ENCODE data around the gene EIF4EBP2.

EIF4EBP2 gene

DNA sequence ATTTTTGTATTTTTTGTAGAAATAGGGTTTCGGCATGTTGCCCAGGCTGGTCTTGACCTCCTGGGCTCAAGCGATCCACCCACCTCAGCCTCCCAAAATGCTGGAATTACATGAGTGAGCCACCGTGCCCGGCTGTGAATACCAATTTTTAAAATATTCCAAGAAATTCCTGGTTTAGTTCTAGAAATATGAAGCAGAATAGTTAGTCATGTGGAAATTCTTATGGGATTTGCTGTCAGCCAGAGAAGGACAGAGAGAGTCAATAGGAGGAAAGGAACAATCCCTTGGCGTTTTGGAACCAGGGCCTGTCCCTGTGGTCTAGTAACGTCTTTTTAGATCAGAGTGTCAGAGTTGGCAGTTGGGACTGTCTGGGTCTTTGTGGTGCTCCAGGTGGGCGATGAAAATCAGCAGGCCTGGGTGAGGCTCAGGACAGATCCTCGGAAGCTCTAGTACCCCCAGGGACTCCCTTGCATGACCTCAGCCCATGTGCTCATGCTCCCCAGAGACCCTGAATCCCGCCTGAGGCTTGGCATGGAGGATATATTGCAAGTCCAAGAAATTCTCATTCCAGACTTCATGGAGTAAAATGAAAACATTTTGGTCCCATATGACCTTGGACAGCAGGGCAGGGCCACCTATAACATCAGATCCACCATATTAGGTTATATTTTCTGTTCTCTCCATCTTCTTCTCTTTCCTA lies 29.8 kb downstream of the EIF4EBP2 start:
- Histone ChIP-seq H3K27me3 (ENCODE audit: insufficient read depth, low read length) (peaks cover 6% of the 10 kb centered on the region; the same call in 1 of the 2 replicates), H3K9me3 (ENCODE audit: insufficient read depth, low read depth, low read length) (no peaks in the 10 kb centered on the region), H3K27ac (ENCODE audit: low read depth, low read length) (no peak overlapping the region), H3K4me1 (ENCODE audit: insufficient read depth, low read length) (peaks cover 4% of the 10 kb centered on the region; the same call in 1 of the 2 replicates), H3K36me3 (ENCODE audit: insufficient read depth, low read length) (peaks cover 48% of the 10 kb centered on the region), H3K4me3 (ENCODE audit: low read length) (no peak overlapping the region), H3K9ac (ENCODE audit: low read depth, low read length) (no peak overlapping the region)
- WGBS: 90% methylated on average over 8 of the region's 9 CpGs

DNA sequence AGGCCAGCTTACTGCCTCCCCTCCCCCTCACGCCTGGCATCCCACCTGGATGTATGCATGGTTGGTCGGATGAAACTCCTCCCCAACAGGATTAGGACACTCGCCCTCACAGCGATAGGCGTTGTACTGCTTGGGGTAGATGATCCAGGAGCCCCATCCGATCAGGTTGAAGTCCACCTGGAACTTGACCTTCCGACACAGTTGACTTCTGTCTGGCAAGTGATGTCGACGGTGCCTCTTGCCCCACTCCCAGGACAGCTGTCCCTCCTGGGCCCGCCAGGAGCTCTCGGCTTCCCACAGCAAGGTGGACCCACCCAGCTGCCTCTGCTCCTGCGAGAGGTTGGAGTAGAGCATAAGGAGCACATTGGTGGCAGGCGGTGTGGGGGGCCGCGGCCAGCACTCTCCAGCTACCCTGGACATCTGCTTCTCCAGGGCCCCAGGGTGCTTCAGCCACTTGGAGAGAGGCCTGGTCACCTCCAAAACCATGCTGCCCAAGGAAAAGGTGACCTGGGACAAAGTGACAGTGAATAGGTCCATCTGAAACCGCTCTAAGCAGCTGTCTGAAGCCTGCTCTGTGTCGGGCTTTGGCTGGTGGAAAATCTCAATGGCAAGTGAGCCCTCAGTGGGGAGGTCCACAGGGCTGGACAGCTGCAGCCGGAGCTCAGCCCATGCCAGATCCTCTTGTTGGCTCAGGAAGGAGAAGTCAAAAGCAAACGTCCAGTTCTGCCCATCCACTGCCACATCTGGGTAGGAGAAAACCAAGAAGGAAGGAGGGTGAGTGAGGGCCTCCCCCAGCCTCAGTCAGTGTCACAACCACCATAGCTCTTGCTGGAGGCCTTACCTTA lies 31.5 kb downstream of the EIF4EBP2 start:
- Histone ChIP-seq H3K27me3 (ENCODE audit: insufficient read depth, low read length) (peaks cover 24% of the 10 kb centered on the region), H3K4me3 (ENCODE audit: low read length) (no peak overlapping the region), H3K4me1 (ENCODE audit: insufficient read depth, low read length) (peaks cover 4% of the 10 kb centered on the region; the same call in 1 of the 2 replicates), H3K36me3 (ENCODE audit: insufficient read depth, low read length) (peaks cover 33% of the 10 kb centered on the region), H3K27ac (ENCODE audit: low read depth, low read length) (no peak overlapping the region), H3K9ac (ENCODE audit: low read depth, low read length) (no peak overlapping the region), H3K9me3 (ENCODE audit: insufficient read depth, low read depth, low read length) (no peaks in the 10 kb centered on the region)
- 94% methylated on average over 19 of the region's 19 CpGs for WGBS

DNA sequence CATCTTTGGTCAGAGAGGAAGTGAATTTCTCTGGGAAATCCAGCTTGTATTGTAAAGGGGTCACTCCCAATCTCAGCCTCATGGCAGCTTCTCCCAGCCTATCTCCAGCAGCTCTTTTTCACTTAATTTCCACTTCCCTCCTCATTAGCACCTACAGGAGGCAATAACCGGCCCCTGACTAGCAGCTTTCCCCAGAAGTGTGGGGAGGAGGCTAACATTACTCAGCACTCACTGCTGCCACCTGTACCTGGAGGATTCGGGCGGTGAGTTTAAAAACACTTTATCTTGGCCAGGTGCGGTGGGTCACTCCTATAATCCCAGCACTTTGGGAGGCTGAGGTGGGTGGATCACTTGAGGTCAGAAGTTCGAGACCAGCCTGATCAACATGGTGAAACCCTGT lies 33.8 kb downstream of the EIF4EBP2 start:
- Histone ChIP-seq H3K27ac (ENCODE audit: low read depth, low read length) (no peak overlapping the region), H3K4me1 (ENCODE audit: insufficient read depth, low read length) (peaks cover 4% of the 10 kb centered on the region; the same call in 1 of the 2 replicates), H3K27me3 (ENCODE audit: insufficient read depth, low read length) (peaks cover 46% of the 10 kb centered on the region), H3K36me3 (ENCODE audit: insufficient read depth, low read length) (peaks cover 15% of the 10 kb centered on the region), H3K9ac (ENCODE audit: low read depth, low read length) (no peak overlapping the region), H3K4me3 (ENCODE audit: low read length) (no peak overlapping the region), H3K9me3 (ENCODE audit: insufficient read depth, low read depth, low read length) (no peaks in the 10 kb centered on the region)
- WGBS: 64% methylated on average over 5 of the region's 5 CpGs

DNA sequence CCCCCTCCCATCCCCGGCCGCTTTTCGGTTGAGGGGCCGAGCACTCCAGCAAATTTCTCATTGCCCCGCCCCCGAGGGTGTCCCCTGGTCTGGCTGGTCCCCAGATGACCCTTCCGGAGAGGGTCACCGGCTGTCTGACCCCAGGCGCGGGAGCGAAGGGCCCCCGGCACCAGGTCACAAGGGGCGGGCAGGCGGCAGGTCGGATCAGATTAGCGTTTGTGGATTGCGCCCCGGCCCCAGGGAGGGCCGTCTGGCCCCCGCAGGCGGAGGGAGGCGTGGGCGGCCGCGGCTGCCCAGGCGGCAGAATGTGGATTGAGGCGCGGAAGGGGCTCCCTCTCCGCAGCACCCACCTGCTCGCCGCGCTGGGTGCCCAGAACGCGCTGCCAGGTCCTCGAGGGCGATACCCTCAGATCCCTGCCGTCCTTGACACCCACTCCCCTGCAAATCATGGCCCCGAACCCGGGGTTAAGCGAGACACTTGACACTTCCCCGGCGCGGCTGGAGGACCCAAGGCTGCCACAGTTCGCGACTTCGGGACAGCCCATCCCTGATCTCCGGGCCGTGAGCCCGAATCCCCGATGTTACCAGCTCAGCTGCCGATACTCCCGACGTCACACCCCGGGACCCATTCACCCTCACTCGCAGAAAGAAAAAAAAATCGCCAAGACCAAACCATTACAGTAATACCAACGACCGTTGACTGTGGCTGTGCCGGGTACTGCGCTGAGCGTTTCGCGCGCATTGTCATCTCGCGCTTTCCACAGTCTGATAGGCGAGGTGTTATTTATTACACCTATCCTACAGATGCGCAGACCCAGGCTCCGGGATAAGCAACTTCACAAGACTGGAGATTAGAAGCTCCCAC lies 36.6 kb downstream of the EIF4EBP2 start:
- Histone ChIP-seq H3K36me3 (ENCODE audit: insufficient read depth, low read length) (no peaks in the 10 kb centered on the region), H3K9ac (ENCODE audit: low read depth, low read length) (peak overlapping the region; percentile 71), H3K27me3 (ENCODE audit: insufficient read depth, low read length) (peaks cover 52% of the 10 kb centered on the region), H3K27ac (ENCODE audit: low read depth, low read length) (no peak overlapping the region; the same call in 1 of the 2 replicates), H3K9me3 (ENCODE audit: insufficient read depth, low read depth, low read length) (no peaks in the 10 kb centered on the region), H3K4me3 (ENCODE audit: low read length) (peak overlapping the region; percentile 70), H3K4me1 (ENCODE audit: insufficient read depth, low read length) (peaks cover 11% of the 10 kb centered on the region)
- WGBS: under 1% methylated on average over 69 of the region's 69 CpGs

- H3K27me3 ChIP-seq (ENCODE audit: insufficient read depth, low read length): peaks cover 52% of the 10 kb centered on the region
- peaks cover 19% of the 10 kb centered on the region for H3K4me1 ChIP-seq (ENCODE audit: insufficient read depth, low read length)
- H3K4me3 ChIP-seq (ENCODE audit: low read length): peak within 1 kb of the TSS; percentile 70
- H3K9me3 ChIP-seq (ENCODE audit: insufficient read depth, low read depth, low read length): no peaks in the 10 kb centered on the region
- H3K36me3 ChIP-seq (ENCODE audit: insufficient read depth, low read length): no peaks in the 10 kb centered on the region
- H3K27ac ChIP-seq (ENCODE audit: low read depth, low read length): peak within 1 kb of the TSS; percentile 74; the same call in 1 of the 2 replicates
- under 1% methylated on average over 59 of the region's 60 CpGs for WGBS
- peak within 1 kb of the TSS; percentile 71 for H3K9ac ChIP-seq (ENCODE audit: low read depth, low read length)
Measured at GRCh38 chr10:70441161-70441894, 37.4 kb downstream of the EIF4EBP2 start, which contains the start of gene NODAL. NODAL (minus strand) TSS chr10:70441681; CDS start chr10:70441667, 14 bp downstream.

- H3K9ac ChIP-seq (ENCODE audit: low read depth, low read length): peak overlapping the region; percentile 71
- H3K27ac ChIP-seq (ENCODE audit: low read depth, low read length): peak overlapping the region; percentile 74; the same call in 1 of the 2 replicates
- H3K27me3 ChIP-seq (ENCODE audit: insufficient read depth, low read length): peaks cover 52% of the 10 kb centered on the region
Measured at GRCh38 chr10:70441895-70442309, 38.0 kb downstream of the EIF4EBP2 start.

DNA sequence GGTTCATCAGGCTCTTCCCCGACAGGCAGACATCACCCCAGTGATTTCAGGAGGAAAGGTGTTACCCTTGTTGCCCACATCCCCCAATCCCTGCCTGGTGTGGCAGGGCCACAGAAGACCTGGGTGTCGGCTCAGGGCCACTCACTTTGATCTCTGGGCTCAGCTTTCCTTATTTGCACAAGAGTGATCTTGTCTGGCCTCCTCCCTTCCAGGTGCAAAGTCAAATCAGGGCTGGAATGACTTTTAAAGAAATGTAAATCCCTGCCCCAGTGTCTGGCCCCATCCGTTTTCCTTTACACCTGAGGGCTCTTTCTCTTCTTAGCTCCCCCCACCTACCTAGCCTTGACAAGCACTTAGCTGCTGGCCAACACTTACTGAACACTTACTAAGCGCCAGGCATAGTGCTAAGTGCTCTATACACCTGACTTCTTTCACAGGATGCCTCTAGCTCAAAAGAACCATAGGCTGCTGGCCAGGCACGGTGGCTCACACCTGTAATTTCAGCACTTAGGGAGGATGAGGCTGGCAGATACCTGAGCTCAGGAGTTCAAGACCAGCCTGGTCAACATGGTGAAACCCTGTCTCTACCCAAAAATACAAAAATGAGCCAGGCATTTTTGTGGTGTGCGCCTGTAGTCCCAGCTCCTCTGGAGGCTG lies 38.5 kb downstream of the EIF4EBP2 start:
- H3K4me1 ChIP-seq (ENCODE audit: insufficient read depth, low read length): peaks cover 18% of the 10 kb centered on the region
- 22% methylated on average over 6 of the region's 6 CpGs for WGBS
- peak overlapping the region; percentile 71; the same call in 1 of the 2 replicates for H3K9ac ChIP-seq (ENCODE audit: low read depth, low read length)
- peak overlapping the region; percentile 70 for H3K4me3 ChIP-seq (ENCODE audit: low read length)
- no peaks in the 10 kb centered on the region for H3K9me3 ChIP-seq (ENCODE audit: insufficient read depth, low read depth, low read length)
- H3K27me3 ChIP-seq (ENCODE audit: insufficient read depth, low read length): peaks cover 52% of the 10 kb centered on the region
- H3K27ac ChIP-seq (ENCODE audit: low read depth, low read length): peak overlapping the region; percentile 74; the same call in 1 of the 2 replicates
- H3K36me3 ChIP-seq (ENCODE audit: insufficient read depth, low read length): no peaks in the 10 kb centered on the region

More at GRCh38 chr10:70441895-70442309, 38.0 kb downstream of the EIF4EBP2 start:
- peak overlapping the region; percentile 70 for H3K4me3 ChIP-seq (ENCODE audit: low read length)
- WGBS: 4% methylated on average over 12 of the region's 12 CpGs
- H3K36me3 ChIP-seq (ENCODE audit: insufficient read depth, low read length): no peaks in the 10 kb centered on the region
- no peaks in the 10 kb centered on the region for H3K9me3 ChIP-seq (ENCODE audit: insufficient read depth, low read depth, low read length)
- peaks cover 20% of the 10 kb centered on the region for H3K4me1 ChIP-seq (ENCODE audit: insufficient read depth, low read length)

DNA sequence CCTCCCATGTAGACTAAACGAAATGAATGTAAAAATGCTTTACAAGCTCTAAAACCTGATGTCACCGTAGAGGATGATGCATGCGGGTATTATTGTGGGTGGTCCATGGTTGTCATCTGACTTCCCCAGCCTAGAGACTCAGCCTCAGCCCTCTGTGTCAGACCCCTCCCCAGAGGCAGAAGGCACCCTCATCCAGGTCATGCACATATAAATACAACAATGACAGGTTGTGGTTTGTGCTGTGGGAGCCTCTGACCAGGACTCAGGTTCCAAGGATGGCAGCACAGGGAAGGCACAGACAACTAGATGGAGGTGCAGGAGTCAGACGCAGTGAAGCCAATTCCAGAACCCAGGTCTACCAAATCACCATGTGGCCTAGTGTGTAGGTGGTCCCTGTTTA lies 40.8 kb downstream of the EIF4EBP2 start:
- H3K36me3 ChIP-seq (ENCODE audit: insufficient read depth, low read length): no peaks in the 10 kb centered on the region
- peaks cover 16% of the 10 kb centered on the region for H3K4me1 ChIP-seq (ENCODE audit: insufficient read depth, low read length)
- H3K4me3 ChIP-seq (ENCODE audit: low read length): no peak overlapping the region
- H3K27me3 ChIP-seq (ENCODE audit: insufficient read depth, low read length): peaks cover 39% of the 10 kb centered on the region
- WGBS: 91% methylated on average over 4 of the region's 4 CpGs
- H3K9ac ChIP-seq (ENCODE audit: low read depth, low read length): no peak overlapping the region
- H3K9me3 ChIP-seq (ENCODE audit: insufficient read depth, low read depth, low read length): no peaks in the 10 kb centered on the region
- no peak overlapping the region for H3K27ac ChIP-seq (ENCODE audit: low read depth, low read length)

- no peaks in the 10 kb centered on the region for H3K9me3 ChIP-seq (ENCODE audit: insufficient read depth, low read depth, low read length)
- H3K27ac ChIP-seq (ENCODE audit: low read depth, low read length): no peak overlapping the region
- H3K4me3 ChIP-seq (ENCODE audit: low read length): no peak overlapping the region
- no peaks in the 10 kb centered on the region for H3K36me3 ChIP-seq (ENCODE audit: insufficient read depth, low read length)
- peaks cover 26% of the 10 kb centered on the region for H3K27me3 ChIP-seq (ENCODE audit: insufficient read depth, low read length)
- H3K9ac ChIP-seq (ENCODE audit: low read depth, low read length): no peak overlapping the region
- peaks cover 21% of the 10 kb centered on the region for H3K4me1 ChIP-seq (ENCODE audit: insufficient read depth, low read length)
- WGBS: 59% methylated on average over 7 of the region's 8 CpGs
Measured at GRCh38 chr10:70445718-70446657, 42.0 kb downstream of the EIF4EBP2 start.

All from HUES64 (cell line).